Panc1 (cell line): ENCODE data around the gene SMCO1.

Experiments used
- SIN3A ChIP-seq: IDR thresholded peaks from 2 replicates; pipeline ENCODE4 v1.6.1; 2012; ENCODE audit warnings: low read depth, mild to moderate bottlenecking, low read length, moderate library complexity, borderline replicate concordance; ENCODE audit not compliant: insufficient read depth
- TF ChIP-seq, protein P1 (sequence below): fragments of 450-650 bp; IDR thresholded peaks from 2 replicates; pipeline ENCODE4 v1.5.1; 2017; ENCODE audit warnings: mild to moderate bottlenecking

DNA sequence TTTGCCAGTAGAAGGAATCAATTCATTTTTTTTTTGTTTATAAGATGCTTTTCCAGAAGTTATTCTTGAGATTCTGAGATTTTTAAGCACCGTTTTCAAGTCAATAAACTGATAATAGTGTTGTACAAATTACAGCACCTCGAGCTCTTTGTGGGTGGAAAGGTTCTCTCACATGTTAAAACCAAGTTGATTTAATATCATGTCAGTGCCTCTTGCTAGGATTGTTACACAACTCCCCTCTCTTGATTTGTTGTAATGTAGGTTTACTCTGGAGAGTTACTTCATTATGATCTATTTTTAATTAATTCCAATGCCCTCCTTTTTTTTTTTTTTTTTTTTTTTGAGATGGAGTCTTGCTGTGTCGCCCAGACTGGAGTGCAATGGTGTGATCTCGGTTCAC, 57.1 kb downstream of the SMCO1 start:
- TF ChIP-seq, protein P1, sequence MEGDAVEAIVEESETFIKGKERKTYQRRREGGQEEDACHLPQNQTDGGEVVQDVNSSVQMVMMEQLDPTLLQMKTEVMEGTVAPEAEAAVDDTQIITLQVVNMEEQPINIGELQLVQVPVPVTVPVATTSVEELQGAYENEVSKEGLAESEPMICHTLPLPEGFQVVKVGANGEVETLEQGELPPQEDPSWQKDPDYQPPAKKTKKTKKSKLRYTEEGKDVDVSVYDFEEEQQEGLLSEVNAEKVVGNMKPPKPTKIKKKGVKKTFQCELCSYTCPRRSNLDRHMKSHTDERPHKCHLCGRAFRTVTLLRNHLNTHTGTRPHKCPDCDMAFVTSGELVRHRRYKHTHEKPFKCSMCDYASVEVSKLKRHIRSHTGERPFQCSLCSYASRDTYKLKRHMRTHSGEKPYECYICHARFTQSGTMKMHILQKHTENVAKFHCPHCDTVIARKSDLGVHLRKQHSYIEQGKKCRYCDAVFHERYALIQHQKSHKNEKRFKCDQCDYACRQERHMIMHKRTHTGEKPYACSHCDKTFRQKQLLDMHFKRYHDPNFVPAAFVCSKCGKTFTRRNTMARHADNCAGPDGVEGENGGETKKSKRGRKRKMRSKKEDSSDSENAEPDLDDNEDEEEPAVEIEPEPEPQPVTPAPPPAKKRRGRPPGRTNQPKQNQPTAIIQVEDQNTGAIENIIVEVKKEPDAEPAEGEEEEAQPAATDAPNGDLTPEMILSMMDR, result no peak
- no peak for TF ChIP-seq SIN3A
